Measurements from ENCODE around the gene STK39. TPM values are rescaled to one million over a fixed set of nuclear protein-coding genes. Genes with fewer than 3 reads are reported as not detected.

STK39 gene
- total RNA-seq, 1 donor from 2014 or later = 17.7 TPM

- DNase-seq (ENCODE audit: missing footprints) (no peak), ATAC-seq (no peak)
- intact Hi-C loops (cut with DNase I) = no loop called here
Measured at GRCh38 chr2:168171059-168171762, 76.2 kb downstream of the STK39 start.

GRCh38 chr2:168169097-168169745 lies 78.2 kb downstream of the STK39 start:
- intact Hi-C loops (cut with DNase I) = no loop called here
- ATAC-seq (no peak), DNase-seq (ENCODE audit: missing footprints) (no peak)

- ATAC-seq (no peak), DNase-seq (ENCODE audit: missing footprints) (no peak)
- intact Hi-C loops (cut with DNase I) = no loop called here
Measured at GRCh38 chr2:168167511-168168263, 79.7 kb downstream of the STK39 start.

GRCh38 chr2:168166902-168167510 lies 80.4 kb downstream of the STK39 start:
- DNase-seq (ENCODE audit: missing footprints) (no peak), ATAC-seq (peak; percentile 12)

GRCh38 chr2:168165985-168166901 lies 81.2 kb downstream of the STK39 start:
- peak; percentile 12 for ATAC-seq
- intact Hi-C loops (cut with DNase I) = no loop called here
- no peak for DNase-seq (ENCODE audit: missing footprints)

More at GRCh38 chr2:168166902-168167510, 80.4 kb downstream of the STK39 start:
- intact Hi-C loops (cut with DNase I) = no loop called here

- intact Hi-C loops (cut with DNase I) = no loop called here
- ATAC-seq = peak; percentile 60
- DNase-seq (ENCODE audit: missing footprints) = no peak
Measured at GRCh38 chr2:168165397-168165796, 82.0 kb downstream of the STK39 start.

GRCh38 chr2:168160897-168161296 lies 86.5 kb downstream of the STK39 start:
- intact Hi-C loops (cut with DNase I) = loop anchor here (5.0 kb wide), 1 partner anchor 86 kb away; the partner anchor contains the start of gene STK39

GRCh38 chr2:168159754-168160585 lies 87.4 kb downstream of the STK39 start:
- ATAC-seq (no peak), DNase-seq (ENCODE audit: missing footprints) (no peak)
- intact Hi-C loops (cut with DNase I) = loop anchor here (5.0 kb wide), 1 partner anchor 87 kb away; the partner anchor contains the start of gene STK39

More at GRCh38 chr2:168160897-168161296, 86.5 kb downstream of the STK39 start:
- DNase-seq (ENCODE audit: missing footprints) = no peak
- ATAC-seq = no peak

GRCh38 chr2:168158586-168158985 lies 88.8 kb downstream of the STK39 start:
- DNase-seq (ENCODE audit: missing footprints) (no peak), ATAC-seq (no peak)
- intact Hi-C loops (cut with DNase I) = no loop called here

- ATAC-seq (peak; percentile 20), DNase-seq (ENCODE audit: missing footprints) (no peak)
- intact Hi-C loops (cut with DNase I) = no loop called here
Measured at GRCh38 chr2:168157926-168158325, 89.5 kb downstream of the STK39 start.

GRCh38 chr2:168157070-168157469 lies 90.3 kb downstream of the STK39 start:
- ATAC-seq (no peak), DNase-seq (ENCODE audit: missing footprints) (no peak)
- intact Hi-C loops (cut with DNase I) = no loop called here

GRCh38 chr2:168156661-168157060 lies 90.7 kb downstream of the STK39 start:
- DNase-seq (ENCODE audit: missing footprints) (no peak), ATAC-seq (peak; percentile 82)

GRCh38 chr2:168155680-168156079 lies 91.7 kb downstream of the STK39 start:
- DNase-seq (ENCODE audit: missing footprints) = no peak
- intact Hi-C loops (cut with DNase I) = no loop called here
- ATAC-seq = no peak

More at GRCh38 chr2:168156661-168157060, 90.7 kb downstream of the STK39 start:
- intact Hi-C loops (cut with DNase I) = no loop called here

- intact Hi-C loops (cut with DNase I) = no loop called here
- ATAC-seq (peak; percentile 58), DNase-seq (ENCODE audit: missing footprints) (no peak)
Measured at GRCh38 chr2:168155046-168155445, 92.3 kb downstream of the STK39 start.

GRCh38 chr2:168152902-168153530 lies 94.4 kb downstream of the STK39 start:
- intact Hi-C loops (cut with DNase I) = no loop called here
- DNase-seq (ENCODE audit: missing footprints) (no peak), ATAC-seq (no peak)

- intact Hi-C loops (cut with DNase I) = no loop called here
- DNase-seq (ENCODE audit: missing footprints) (no peak), ATAC-seq (no peak)
Measured at GRCh38 chr2:168149986-168150385, 97.4 kb downstream of the STK39 start.
